Measurements from ENCODE around the gene ZNF367.

ZNF367 gene

DNA sequence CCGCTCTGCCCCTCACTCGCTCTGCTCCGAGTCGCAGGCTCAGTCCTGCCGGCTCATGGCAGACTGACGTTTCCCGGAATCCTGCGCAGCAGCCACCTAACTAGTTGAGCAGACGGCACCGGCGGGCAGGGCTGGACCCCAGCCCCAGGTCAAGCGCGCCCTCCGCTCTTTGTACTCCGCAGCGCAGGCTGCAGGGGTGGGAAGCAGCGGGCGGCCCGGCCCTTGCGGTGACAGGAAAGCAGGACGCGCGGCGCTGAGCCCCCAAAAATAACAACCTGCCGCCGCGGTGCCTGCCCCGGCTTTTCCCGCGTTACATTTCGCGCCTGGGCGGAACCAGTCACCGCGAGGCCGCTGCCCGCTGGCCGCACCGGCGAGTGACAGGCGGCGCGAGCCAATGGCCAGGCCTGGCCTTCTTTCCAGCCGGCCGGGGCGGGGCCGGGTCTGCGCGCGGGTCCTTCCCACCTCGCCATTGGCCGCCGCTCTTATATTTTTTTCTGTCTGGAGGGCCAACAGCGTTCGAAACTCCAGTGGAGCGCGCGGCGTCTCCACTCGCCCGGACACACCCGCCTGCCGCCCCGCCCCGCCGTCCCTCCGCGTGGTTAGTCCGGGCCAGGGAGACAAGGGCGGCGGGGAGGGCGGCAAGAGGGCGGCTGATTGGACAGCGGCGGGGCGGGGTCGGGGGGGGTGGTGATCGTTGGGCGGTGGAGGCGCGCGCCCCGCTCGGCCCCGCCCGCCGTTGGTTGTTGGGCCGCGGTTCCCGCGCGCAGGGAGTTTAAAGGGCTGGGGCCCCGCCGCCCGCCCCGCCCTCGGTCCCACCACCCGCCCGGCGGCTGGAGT is at the start of gene ZNF367:
ZNF367 (minus strand) TSS at position 288 of the 837 bp plus-strand sequence. CDS start 338 bp downstream, outside the sequence.
- peak; percentile 98 for DNase-seq

DNA sequence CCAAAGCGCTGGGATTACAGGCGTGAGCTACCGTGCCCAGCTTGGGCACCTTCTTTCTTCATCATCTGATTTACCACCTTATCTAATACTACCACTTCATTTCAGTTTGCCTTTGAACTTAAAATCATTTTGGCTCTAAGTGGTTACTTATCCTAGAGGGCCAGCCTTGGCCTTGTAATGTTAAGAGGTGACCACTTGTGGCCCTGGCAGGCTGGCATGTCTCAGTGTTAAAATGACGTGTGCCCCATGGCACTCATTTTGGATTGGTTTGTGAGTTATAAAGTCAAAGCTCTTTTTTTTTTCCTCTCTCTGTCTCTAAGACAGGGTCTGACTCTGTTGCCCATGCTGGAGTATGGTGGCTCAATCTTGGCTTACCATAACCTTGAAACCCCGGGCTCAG is 49.6 kb upstream of the ZNF367 start:
- no peak for DNase-seq

DNA sequence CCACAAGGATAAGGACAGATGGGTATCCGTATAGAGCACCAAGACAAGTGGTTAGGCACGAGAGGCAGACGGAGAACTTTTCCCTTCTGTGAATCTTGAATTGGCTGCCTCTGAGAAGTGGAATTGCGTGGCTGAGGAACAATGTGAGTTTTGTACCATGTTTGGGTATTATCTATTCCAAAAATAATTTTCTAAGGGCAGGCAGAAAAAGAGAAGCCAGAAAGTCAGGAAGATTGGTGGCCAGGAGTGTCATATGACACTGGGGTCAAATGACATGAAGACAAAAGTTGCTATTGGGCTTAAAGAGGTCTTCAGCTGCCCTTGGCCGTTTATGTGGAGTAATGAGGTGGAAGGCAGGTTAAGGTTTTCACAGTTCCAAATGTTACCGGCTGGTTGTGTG is 46.3 kb upstream of the ZNF367 start:
- DNase-seq: no peak

DNA sequence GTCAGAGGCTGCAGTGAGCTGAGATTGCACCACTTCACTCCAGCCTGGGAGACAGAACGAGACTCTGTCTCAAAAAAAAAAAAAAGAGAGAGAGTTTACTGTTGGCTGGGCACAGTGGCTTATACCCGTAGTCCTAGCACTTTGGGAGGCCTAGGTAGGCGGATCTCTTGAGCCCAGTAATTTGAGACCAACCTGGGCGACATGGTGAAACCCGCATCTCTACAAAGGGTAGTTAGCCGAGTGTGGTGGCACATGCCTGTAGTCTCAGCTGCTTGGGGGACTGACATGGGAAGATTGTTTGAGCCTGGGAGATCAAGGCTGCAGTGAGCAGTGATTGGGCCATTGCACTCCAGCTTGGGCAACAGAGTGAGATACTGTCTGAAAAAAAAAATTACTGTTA is 44.4 kb upstream of the ZNF367 start:
- DNase-seq: no peak

DNA sequence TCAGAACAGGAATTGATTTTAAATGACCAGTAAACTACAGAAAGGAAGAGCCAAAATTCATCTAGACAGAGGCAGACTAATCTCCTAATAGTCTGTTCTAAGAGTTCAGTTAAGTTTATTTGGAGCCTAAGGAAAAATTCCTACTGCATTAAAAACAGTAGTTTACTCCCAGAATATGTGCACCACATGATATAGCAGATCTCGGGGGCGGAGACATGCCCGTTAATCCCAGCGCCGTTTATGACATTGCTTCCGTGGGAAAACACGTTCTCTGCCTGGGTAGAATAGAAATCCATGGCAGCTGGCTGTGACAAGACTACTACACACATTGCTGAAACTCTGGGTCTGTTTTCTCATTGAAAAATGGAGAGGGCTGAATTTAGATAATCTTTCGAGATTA is 43.2 kb upstream of the ZNF367 start:
- no peak for DNase-seq

DNA sequence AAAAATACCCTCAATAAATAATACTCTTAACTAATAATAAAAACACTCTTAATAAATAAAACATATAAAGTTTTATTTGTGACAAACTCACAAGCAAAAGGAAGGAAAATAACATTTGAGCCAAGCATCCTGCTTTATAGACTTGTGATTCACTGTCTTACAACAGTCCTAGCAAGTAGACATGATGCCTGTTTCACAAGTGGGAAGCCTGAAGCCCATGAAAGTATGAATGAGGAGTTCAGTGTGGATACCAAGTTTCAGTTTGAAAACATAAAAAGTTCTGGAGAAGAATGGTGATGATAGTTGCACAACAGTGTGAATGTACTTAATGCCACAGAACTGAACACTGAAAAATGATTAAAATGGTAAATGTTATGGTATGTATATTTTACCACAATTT is 42.7 kb upstream of the ZNF367 start:
- DNase-seq: no peak

DNA sequence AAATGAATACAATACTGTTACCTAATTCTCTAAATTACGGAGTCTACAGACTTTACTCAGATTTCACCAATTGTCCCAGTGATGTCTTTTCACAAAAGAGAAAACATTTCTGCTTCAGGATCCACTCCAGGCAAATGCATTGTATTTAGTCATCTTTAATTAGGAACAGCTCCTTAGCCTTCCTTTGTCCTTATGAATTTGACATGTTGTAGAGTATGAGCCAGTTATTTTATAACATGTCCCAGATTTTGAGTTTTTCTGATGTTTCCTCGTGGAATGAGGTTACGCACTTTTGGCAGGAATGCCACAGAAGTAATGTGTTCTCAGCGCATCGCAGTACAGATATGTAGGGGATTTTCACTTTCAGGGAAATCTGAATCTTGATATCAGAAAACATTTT is 42.3 kb upstream of the ZNF367 start:
- no peak for DNase-seq

DNA sequence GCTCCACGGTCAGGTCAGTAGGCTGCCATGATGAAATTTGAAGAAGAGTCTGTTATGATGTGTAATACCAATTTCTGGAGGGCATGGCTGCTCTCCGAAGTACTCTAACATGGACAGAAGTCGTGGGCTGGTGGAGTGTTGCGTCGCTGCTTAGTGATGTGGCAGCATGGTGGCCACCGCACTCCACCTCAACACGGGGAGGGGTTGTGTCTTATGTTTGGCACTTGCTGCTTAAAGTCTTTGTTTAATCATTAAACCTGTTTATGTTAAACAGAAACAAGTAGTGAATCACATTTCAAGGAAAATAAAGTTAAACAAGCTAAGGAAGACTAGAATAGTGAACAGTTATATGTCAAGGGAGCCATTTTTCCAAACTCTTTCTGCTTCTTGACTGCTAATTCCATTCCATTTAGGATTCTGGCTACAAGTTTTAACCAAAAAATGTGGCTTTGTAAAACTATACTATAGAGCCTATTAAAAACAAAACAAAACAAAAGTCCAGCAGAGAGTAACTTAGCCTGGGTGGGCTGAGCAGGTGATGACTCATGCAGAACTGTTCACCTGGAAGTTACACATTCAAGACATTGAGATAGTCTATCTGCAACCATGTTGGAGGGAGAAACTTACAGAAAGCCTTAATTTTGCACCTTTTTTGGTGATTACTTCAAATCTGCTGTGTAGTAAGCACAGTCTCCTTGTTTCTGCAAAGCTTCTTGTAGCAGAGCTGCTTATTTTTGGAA is 41.3 kb upstream of the ZNF367 start:
- DNase-seq: no peak

DNA sequence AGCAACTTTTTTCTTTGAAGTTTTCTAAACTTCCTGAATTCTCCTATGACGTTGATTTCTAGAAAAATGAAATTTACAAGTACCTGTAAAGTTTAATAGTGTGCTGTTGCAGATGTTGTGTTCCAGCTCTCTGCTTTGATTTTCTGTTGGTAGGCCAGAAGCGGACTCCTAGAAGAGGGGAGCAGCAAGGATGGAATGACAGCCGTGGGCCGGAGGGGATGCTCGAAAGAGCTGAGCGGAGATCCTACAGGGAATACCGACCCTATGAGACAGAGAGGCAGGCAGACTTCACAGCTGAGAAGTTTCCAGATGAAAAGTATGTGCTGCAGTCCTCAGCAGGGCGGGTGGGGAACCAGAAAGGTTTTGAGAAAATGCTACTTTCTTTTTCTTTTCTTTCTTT is 40.1 kb upstream of the ZNF367 start:
- DNase-seq: no peak

DNA sequence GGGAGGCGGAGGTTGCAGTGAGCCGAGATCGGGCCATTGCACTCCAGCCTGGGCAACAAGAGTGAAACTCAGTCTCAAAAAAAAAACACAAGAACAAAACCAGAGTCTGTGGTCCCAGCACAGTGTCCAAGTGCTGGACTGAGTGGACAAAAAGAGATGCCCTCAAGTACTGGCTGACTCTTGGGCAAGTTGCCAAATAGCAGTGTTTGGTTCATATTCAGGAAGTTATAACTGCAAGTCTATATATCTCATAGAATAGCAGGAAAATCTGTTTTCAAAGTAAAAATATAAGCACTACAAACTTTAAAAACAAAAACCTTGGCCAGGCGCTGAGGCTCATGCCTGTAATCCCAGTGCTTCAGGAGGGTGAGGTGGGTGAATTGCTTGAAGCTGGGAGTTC is 39.1 kb upstream of the ZNF367 start:
- DNase-seq: no peak

DNA sequence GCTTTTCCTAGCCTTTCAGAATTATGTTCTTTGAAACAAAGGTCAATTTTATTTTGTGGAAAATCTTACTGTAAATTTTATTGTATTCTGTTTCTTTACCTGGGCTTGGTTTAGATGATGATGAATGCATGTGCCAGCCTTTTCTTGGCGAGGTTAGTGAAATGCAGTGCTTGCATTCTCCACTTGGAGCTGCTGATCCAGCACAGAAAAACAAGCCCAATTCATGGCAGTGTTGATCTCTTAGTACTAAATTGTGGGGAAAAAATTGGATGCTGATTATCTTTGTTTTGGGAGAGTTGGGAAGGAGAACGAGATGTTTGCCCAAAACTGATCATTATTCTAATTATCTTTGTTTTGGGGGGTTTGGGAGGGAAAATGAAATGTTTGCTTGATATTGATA is 35.5 kb upstream of the ZNF367 start:
- DNase-seq: no peak

DNA sequence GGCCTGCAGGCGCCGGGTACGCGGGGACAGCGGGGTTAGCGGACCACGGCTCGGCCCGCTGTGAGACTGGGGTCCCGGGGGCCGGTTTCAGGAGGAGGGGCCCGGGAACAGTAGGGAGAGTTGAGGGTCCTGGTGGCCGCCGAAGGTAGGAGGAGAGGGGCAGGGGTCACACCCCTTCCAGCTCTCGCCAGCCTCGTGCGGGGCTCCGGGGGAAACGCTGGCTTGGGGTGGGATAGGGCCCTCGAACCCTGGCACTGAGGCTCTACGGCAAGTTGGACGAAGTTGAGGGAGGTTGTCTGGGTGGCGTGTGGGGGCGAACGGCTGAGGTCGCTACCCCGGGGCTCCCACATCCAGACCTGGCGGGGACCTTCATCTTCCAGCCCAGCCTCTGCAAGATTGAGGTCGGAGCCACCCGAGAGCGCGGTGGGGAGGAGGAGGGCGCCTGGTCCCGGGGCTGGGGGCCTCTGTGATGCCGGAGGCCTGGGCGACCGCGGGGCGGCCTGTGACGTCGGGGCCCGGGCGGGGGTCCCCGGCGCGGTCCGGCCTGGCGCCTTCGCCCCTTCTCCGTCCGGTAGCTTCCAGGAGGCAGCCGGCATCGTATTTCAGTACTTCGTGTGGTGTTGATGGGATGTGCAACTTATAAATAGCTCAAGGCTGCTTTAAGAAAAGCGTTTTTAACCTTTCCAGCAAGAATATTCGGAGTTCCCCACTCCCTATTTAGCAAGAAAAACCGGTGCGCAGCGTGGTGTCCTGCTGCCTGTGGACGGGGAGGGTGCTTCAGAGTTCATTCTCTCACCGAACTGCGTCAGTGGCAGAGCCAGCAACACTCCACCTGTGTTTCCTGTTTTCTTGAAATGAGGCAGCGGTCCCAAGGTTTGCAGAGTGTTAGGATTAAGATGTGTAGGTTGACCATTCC is 32.7 kb upstream of the ZNF367 start:
- no peak for DNase-seq

DNA sequence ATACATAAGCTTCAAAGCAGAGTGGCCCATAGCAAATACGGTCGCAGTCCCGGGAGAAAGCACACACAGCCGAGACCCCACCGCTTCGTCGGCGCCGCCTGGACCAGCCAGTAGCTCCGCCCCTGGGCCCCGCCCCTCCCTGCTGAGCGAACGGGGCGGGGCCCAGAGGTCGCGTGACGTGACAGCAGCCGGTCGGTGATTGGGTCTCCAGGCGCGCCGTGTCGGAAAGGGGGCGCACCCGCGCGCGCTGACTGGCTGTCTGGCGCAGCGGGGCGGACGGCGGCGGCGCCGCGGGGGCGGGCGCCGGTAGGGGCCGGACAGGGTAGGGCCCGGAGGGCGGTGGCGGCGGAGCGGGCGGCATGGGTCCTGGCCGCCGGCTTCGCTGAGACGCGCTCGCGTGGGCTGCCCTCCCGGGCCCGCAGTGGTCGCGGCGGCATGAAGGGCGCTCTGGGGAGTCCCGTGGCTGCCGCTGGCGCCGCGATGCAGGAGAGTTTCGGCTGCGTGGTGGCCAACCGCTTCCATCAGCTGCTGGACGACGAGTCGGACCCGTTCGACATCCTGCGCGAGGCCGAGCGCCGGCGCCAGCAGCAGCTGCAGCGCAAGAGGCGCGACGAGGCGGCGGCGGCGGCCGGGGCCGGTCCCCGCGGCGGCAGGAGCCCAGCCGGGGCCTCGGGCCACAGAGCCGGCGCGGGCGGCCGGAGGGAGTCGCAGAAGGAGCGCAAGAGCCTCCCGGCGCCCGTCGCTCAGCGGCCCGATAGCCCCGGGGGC is 31.9 kb upstream of the ZNF367 start, which contains the start of gene HABP4:
HABP4 (plus strand) TSS at position 325 of the 768 bp plus-strand sequence; CDS start at position 436, 111 bp downstream.
- DNase-seq: peak; percentile 94

DNA sequence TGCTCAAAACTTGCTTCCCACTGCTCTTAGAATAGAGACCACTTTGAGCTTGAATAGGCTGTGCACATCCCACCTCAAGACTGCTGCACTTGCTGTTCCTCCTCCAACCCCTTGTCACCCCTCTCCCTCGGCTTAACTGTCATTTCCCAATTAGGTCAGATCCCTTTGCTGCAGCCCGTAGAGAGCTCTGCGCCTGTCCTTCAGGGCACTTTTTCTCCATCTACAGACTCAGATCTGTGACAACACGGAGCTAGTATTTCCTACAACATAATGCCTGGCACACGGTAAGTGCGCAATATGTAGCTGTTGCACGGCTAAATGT is 31.3 kb upstream of the ZNF367 start:
- no peak for DNase-seq

DNA sequence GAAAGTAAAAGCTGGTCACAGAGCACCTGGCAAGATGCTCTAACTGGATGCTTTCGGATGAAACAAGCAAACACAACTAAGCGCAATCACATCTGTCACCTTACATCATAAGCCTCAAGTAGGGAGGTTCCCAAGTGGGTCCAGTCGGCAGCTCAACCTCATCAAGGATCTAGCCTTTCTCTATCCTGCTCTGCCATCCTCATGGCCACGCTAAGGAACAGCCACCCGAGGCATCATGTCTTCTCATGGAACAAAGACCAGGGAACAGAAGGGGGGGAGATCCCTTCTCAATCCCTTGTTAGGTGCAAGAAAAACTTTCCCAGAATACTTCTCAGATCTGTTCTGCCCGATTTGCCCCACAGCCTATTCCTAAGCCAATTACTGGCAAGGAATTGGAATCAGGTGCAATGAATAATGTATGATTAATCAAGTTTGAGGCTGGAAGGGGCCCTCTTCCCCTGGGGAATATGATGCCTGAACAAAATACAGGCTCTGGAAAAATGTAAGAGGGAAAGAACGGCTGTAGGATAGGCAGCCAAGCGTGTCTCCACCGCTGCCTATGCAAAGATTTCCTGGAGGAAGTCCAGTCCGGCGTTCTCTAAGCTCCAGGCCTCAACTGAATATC is 30.5 kb upstream of the ZNF367 start:
- DNase-seq: no peak

DNA sequence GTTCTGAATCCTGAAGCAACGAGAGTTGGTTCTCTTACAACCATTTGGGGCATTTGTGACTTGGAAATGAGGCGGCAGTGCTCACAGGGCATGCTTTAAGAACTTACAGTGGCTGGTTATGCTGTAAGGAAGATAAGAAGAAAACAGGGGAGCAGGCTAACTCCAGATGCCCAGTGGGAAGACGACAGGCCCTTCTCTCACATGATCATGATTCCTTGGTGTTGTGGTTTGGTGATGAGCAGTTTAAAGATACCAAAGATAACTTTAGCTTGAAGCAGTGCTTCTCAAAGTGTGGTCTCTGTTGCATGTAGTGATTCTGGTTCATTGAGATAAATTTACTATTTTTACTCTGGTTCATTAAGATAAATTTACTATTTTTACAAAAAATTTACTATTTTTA is 29.2 kb upstream of the ZNF367 start:
- no peak for DNase-seq

DNA sequence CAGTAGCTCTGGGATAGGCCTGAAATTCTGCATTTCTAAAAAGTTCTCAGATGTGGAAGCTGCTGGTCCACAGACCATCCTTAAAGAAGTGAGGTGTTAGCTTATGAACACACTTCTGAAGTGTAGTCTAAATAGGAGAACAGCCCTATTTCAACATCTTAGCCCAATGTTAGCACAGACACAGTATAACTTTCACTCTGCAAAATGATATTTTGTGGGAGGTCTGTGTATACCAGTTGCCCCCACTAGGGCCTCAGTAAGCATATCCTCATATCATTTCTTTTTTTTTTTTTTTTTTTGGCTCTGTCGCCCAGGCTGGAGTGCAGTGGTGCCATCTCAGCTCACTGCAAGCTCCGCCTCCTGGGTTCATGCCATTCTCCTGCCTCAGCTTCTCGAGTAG is 24.3 kb upstream of the ZNF367 start:
- no peak for DNase-seq

DNA sequence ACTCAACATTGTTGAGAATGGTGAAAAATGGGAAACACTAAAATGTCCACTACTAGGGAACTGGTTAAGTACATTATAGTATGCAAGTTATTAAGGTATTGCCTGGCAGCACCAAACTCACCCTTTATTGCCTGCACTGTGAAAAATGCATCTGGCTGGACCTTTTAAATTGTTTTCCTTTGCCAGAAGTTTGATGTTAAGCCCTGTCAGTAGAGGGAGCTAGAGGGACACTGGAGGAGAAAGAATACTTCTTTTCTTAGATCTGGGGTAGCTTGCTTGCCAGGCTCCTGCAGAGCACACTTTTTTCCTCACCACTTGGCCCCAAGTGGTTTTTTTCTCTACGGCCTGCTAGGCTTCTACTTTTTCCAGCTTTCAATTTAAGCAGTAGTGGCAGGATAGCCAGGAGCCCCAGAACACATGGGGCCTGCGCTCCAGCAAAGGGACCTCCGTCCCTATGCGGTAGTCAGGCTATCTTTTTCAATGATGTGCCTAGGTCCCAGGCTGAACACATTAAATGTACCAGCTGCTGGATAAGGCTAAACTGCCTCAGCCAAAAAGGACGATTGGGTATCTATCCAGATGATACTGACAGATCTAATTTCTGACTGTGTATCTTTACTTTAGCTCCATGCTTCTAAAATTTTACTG is 23.8 kb upstream of the ZNF367 start:
- peak; percentile 17 for DNase-seq

DNA sequence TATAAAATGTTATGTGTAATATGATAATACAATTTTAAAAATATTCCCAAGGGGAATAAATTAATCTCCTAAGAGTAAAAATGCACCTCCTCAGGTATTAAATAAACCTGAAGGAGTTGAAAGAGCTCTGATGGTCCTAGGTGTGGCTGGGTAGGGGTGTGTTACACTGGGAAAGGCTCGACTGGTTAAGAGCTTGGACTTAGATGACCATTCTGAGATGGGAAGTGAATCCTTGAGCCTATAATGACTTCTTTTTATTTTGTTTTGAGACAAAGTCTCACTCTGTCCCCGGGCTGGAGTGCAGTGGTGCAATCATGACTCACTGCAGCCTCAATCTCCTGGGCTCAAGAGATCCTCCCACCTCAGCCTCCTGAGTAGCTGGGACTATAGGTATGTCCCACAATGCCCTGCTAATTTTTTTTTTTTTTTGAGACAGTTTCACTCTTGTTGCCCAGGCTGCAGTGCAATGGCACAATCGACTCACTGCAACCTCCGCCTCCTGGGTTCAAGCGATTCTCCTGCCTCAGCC is 22.6 kb upstream of the ZNF367 start:
- no peak for DNase-seq

DNA sequence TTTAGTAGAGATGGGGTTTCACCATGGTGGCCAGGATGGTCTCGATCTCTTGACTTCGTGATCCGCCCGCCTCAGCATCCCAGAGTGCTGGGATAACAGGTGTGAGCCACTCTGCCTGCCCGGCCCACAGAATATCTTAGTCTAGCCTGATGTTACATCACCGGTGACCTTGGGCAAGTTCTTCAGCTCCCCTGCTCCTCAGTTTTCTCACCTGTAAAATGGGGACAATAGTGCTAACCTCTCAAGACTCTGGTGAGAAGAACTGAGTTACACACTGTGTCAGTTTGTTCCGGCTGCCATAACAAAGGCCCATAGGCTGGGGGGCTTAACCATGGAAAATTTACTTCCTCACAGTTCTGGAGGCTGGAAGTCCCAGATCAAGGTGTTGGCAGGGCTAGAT is 19.3 kb upstream of the ZNF367 start:
- DNase-seq: no peak

DNA sequence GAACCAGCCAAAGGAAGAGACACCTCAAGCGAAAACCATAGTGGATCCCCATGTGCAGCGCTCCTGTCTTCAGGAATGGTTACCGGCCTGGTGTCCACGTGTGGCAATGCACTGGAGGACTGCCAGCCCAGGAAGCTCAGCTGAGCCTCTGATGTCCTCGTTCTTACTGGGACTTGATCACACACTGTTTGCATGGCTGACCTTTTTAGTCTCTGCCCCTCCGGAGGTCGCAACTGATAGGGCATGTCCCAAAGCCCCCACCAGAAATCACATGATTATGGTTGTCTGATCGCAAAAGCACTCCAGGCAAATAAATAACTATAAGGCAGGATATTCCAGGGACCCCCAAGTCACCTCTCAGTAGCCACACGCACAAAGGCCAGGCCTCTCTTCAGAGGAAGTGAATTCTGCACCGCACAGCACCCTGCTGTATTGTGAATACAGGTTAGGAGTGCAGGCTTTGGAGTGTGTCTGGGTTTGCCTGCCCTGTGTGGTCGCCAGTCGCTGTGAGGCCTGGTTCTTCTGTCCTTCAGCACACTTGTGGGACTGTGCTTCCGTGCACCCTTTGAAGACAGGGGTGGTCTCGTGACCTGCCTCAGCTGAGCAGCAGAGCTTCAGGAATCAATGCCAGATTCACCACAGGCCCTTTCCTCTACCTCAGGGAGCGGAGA is 18.4 kb upstream of the ZNF367 start:
- no peak for DNase-seq
